Cardiac muscle cell (in vitro differentiated cells and primary cell): ENCODE measurements around the gene HERC4. TPM values are rescaled to one million over a fixed set of nuclear protein-coding genes. Genes with fewer than 3 reads are reported as not detected.

ENCODE experiments used
- DNase-seq, 2 donors: peaks; one replicate each; pipeline versions ENCODE4 v3.0.0 to v3.0.0-alpha.2; 2010 to 2017; ENCODE audit warnings: low read depth in 1 of 2, low spot score in 1 of 2
- H3K27ac ChIP-seq: fragments of 200-600 bp; sonication (generic); 2 replicates; pipeline ENCODE4 v1.5.1; 2016
- H3K27me3 ChIP-seq: fragments of 200-600 bp; sonication (generic); 2 replicates; pipeline ENCODE4 v1.6.0; 2016; ENCODE audit warnings: control low read depth
- H3K36me3 ChIP-seq: fragments of 200-600 bp; sonication (generic); 2 replicates; pipeline ENCODE4 v1.5.1; 2016; ENCODE audit warnings: control low read depth
- H3K4me1 ChIP-seq: fragments of 200-600 bp; sonication (generic); 2 replicates; pipeline ENCODE4 v1.8.1; 2017; ENCODE audit warnings: low read depth, mild to moderate bottlenecking, mixed run types
- H3K4me3 ChIP-seq: fragments of 200-600 bp; sonication (generic); 2 replicates; pipeline ENCODE4 v1.5.1; 2016; ENCODE audit warnings: mild to moderate bottlenecking
- H3K9me3 ChIP-seq: fragments of 200-600 bp; sonication (generic); 2 replicates; pipeline ENCODE4 v1.5.1; 2017; ENCODE audit warnings: low read depth, mild to moderate bottlenecking, control low read depth
- CTCF ChIP-seq: IDR thresholded peaks from 2 replicates; pipeline ENCODE4 v1.5.1; 2012; ENCODE audit warnings: low read depth, mild to moderate bottlenecking, low read length
- polyA plus RNA-seq: library from polyadenylated mRNA; unstranded; fragments of >200 nt; fragmentation: Nextera tagmentation; extraction: Ambion mirVana; gene quantifications from 2 replicates; pipeline ENCODE4 v1.2.1, GENCODE V29; 2016
- total RNA-seq: library from RNA; depleted of rRNA; stranded (reverse); fragments of >200 nt; gene quantifications from 2 replicates; pipeline ENCODE4 v1.2.3, GENCODE V29; 2016

HERC4 gene
- total RNA-seq (30.3 and 38.7 TPM in 2 replicates), polyA plus RNA-seq (35.1 and 60.2 TPM in 2 replicates)

GRCh38 chr10:68074775-68075549 is at the start of gene HERC4:
HERC4 (minus strand) TSS chr10:68075283; CDS start chr10:68073108, 2,175 bp downstream.
- no peak for TF ChIP-seq CTCF

GRCh38 chr10:68124718-68125117 is 49.6 kb upstream of the HERC4 start:
- Histone ChIP-seq H3K36me3 (no peaks in the 10 kb centered on the region), H3K4me1 (no peaks in the 10 kb centered on the region), H3K27me3 (no peaks in the 10 kb centered on the region), H3K27ac (no peak overlapping the region), H3K4me3 (no peak overlapping the region), H3K9me3 (no peaks in the 10 kb centered on the region)
- TF ChIP-seq CTCF = no peak
- DNase-seq = no peak

More at GRCh38 chr10:68074775-68075549, at the start of gene HERC4:
- Histone ChIP-seq H3K4me1 (peaks cover 24% of the 10 kb centered on the region), H3K27me3 (no peaks in the 10 kb centered on the region), H3K9me3 (no peaks in the 10 kb centered on the region), H3K36me3 (peaks cover 3% of the 10 kb centered on the region), H3K27ac (peak within 1 kb of the TSS; percentile 97), H3K4me3 (peak within 1 kb of the TSS; percentile 84)
- peak; percentile 95 to 97 for DNase-seq

- no peaks in the 10 kb centered on the region for H3K27me3 ChIP-seq
- H3K36me3 ChIP-seq = no peaks in the 10 kb centered on the region
- H3K27ac ChIP-seq = no peak overlapping the region
- H3K9me3 ChIP-seq = no peaks in the 10 kb centered on the region
- no peaks in the 10 kb centered on the region for H3K4me1 ChIP-seq
- no peak for TF ChIP-seq CTCF
- DNase-seq = no peak
- H3K4me3 ChIP-seq = no peak overlapping the region
These were observed 46.8 kb upstream of the HERC4 start for GRCh38 chr10:68121852-68122251.

- Histone ChIP-seq H3K27me3 (no peaks in the 10 kb centered on the region), H3K4me1 (no peaks in the 10 kb centered on the region), H3K27ac (no peak overlapping the region), H3K36me3 (no peaks in the 10 kb centered on the region), H3K9me3 (no peaks in the 10 kb centered on the region), H3K4me3 (no peak overlapping the region)
- no peak for DNase-seq
- TF ChIP-seq CTCF = no peak
These were observed 46.1 kb upstream of the HERC4 start for GRCh38 chr10:68121020-68121743.

GRCh38 chr10:68118657-68119056 is 43.6 kb upstream of the HERC4 start:
- no peak for DNase-seq
- Histone ChIP-seq H3K4me1 (no peaks in the 10 kb centered on the region), H3K9me3 (no peaks in the 10 kb centered on the region), H3K27ac (no peak overlapping the region), H3K4me3 (no peak overlapping the region), H3K27me3 (no peaks in the 10 kb centered on the region), H3K36me3 (no peaks in the 10 kb centered on the region)
- TF ChIP-seq CTCF = no peak
